ENCODE data around the gene RBM33. TPM values are rescaled to one million over a fixed set of nuclear protein-coding genes. Genes with fewer than 3 reads are reported as not detected.

The RBM33 gene
- total and polyA plus RNA-seq, 10 of the 15 experiments (the other 5 are each of a cell fraction or from before 2014, with no cell fraction given) = 4.7 to 67.2 (median 24.3) TPM

DNA sequence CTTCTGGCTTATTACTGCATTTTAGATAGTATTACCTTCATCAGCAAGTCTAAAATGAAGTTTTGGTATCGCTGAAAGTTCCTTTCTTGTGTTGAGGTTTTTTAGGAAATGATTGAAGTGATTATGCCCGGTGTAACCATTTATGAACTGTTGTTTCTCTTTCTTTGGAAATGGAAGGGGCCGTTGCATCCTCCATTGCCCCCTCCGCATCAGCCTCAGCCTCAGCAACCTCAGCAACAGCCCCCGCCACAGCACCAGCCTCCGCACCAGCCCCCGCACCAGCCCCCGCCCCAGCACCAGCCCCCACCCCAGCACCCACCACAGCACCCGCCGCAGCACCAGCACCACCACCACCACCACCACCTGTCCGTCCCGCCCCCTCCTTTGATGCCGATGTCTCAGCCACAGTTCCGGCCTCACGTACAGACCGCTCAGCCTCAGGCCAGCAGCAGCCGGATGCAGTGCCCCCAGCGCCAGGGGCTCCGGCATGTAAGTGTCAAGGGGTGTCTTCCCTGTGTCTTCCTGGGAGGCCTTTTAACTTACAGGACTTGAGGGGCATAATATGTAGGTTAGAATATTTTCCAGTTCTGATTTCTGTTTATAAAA lies 95.2 kb downstream of the RBM33 start (continued):
- TF ChIP-seq CTCF (IDR thresholded peaks at IDR 0.05 in 2 of 3, conservative IDR thresholded peaks at IDR 0.05 in 1 of 3; ENCODE audit: control insufficient read depth in 2 of 3, extremely low read depth in 1 of 3, insufficient read depth in 1 of 3, low read depth in 3 of 3, low read length in 3 of 3) (no peak), SPI1 (IDR thresholded peaks at IDR 0.05; ENCODE audit: borderline replicate concordance, insufficient read depth, low read depth, low read length) (no peak), ZNF384 (IDR thresholded peaks at IDR 0.05; ENCODE audit: borderline replicate concordance, low read depth, low read length) (no peak), MYC (IDR thresholded peaks at IDR 0.05; ENCODE audit: insufficient read depth, insufficient read length, insufficient replicate concordance, low read length, severe bottlenecking) (no peak), CEBPZ (IDR thresholded peaks at IDR 0.05; ENCODE audit: low read depth, low read length) (no peak)
- TF ChIP-seq, protein P1, sequence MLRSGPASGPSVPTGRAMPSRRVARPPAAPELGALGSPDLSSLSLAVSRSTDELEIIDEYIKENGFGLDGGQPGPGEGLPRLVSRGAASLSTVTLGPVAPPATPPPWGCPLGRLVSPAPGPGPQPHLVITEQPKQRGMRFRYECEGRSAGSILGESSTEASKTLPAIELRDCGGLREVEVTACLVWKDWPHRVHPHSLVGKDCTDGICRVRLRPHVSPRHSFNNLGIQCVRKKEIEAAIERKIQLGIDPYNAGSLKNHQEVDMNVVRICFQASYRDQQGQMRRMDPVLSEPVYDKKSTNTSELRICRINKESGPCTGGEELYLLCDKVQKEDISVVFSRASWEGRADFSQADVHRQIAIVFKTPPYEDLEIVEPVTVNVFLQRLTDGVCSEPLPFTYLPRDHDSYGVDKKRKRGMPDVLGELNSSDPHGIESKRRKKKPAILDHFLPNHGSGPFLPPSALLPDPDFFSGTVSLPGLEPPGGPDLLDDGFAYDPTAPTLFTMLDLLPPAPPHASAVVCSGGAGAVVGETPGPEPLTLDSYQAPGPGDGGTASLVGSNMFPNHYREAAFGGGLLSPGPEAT (IDR thresholded peaks at IDR 0.05; ENCODE audit: low read depth) = no peak
- TF ChIP-seq, protein P2, sequence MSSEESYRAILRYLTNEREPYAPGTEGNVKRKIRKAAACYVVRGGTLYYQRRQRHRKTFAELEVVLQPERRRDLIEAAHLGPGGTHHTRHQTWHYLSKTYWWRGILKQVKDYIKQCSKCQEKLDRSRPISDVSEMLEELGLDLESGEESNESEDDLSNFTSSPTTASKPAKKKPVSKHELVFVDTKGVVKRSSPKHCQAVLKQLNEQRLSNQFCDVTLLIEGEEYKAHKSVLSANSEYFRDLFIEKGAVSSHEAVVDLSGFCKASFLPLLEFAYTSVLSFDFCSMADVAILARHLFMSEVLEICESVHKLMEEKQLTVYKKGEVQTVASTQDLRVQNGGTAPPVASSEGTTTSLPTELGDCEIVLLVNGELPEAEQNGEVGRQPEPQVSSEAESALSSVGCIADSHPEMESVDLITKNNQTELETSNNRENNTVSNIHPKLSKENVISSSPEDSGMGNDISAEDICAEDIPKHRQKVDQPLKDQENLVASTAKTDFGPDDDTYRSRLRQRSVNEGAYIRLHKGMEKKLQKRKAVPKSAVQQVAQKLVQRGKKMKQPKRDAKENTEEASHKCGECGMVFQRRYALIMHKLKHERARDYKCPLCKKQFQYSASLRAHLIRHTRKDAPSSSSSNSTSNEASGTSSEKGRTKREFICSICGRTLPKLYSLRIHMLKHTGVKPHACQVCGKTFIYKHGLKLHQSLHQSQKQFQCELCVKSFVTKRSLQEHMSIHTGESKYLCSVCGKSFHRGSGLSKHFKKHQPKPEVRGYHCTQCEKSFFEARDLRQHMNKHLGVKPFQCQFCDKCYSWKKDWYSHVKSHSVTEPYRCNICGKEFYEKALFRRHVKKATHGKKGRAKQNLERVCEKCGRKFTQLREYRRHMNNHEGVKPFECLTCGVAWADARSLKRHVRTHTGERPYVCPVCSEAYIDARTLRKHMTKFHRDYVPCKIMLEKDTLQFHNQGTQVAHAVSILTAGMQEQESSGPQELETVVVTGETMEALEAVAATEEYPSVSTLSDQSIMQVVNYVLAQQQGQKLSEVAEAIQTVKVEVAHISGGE (CRISPR knock-in tag; IDR thresholded peaks at IDR 0.05) = no peak
